ENCODE results near the gene ANKRD11.
"Not testable (repeated sequence)": the region's sequence is repeated elsewhere in the genome, so short reads cannot be mapped to it uniquely, and the experiment has no call there.

The ANKRD11 gene

DNA sequence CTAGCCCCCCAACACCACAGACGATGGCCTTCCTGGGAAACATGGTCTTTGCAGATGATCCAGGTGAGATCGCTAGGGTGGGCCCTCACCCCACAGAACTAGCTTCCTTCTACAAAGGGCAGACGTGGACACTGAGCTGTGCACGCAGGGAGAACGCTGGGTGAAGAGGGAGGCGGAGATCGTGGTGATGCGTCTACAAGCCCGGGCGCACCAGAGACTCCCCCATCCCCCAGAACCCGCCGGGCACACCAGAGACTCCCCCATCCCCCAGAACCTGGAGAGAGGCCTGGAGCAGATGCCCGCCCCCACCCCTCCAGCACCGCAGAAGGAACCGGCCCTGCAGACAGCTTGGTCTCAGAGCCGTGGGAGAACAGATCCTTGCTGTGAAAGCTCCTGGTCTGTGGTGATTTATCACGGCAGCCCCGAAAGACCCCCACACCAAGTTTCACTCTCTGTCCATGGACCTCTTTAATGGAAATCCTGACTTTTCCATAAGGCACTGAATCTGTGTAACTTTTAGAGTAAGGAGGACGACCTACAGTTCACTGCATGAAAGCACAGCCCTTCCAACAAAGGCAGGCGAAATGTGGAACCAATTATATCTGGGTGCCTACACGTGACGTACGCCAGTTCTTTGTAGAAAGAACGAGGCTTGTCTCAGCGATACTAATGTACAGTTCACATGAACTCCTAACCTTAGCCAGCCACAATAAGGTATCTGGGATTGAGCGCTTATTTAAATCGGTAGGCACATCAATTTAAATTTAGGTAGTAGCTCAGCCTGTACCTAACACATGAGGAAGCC is 88.5 kb downstream of the ANKRD11 start:
- DNase-seq: no peak

GRCh38 chr16:89401205-89401604 is 89.2 kb downstream of the ANKRD11 start:
- DNase-seq: no peak

DNA sequence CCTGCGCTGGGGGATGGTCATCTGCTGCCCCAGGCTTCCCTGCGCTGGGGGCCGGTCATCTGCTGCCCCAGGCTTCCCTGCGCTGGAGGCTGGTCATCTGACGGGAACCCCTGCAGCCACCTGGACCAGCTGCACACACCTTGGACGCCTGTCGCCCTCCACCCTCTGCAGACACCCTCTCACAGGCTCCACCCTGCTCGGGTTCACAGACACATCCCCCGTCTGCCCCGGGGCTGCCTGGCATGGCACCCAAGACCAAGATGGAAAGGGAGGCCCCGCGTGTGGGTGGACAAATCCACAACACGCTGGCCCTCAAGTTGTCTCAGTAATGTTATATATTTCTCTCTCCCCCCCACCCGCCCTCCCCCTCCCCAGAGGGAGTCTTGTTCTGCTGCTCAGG is 89.6 kb downstream of the ANKRD11 start:
- DNase-seq: no peak

GRCh38 chr16:89398924-89399323 is 91.4 kb downstream of the ANKRD11 start:
- no peak for DNase-seq

- DNase-seq: no peak
Observed at GRCh38 chr16:89397331-89397861, 93.0 kb downstream of the ANKRD11 start.

DNA sequence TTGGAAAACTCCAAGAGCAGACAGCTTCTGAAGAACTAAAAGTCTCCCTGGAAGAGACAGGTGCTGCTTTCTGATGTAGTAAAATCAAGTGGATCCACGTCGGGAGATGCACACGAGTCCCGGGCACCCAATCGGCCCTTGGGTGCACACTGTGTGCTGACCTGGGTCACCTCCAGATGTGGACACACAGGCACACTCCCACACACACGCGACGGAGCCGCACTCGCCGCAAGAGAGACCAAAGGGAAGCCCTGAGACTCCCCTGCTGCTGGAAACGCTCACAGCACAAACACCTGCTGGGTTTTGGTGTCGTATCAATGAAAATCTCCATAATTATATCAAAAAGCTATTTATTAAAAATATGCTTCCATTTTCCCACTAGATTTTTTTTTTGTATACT is 94.2 kb downstream of the ANKRD11 start:
- no peak for DNase-seq

- DNase-seq: no peak
Observed at GRCh38 chr16:89395150-89396142, 94.9 kb downstream of the ANKRD11 start.

DNA sequence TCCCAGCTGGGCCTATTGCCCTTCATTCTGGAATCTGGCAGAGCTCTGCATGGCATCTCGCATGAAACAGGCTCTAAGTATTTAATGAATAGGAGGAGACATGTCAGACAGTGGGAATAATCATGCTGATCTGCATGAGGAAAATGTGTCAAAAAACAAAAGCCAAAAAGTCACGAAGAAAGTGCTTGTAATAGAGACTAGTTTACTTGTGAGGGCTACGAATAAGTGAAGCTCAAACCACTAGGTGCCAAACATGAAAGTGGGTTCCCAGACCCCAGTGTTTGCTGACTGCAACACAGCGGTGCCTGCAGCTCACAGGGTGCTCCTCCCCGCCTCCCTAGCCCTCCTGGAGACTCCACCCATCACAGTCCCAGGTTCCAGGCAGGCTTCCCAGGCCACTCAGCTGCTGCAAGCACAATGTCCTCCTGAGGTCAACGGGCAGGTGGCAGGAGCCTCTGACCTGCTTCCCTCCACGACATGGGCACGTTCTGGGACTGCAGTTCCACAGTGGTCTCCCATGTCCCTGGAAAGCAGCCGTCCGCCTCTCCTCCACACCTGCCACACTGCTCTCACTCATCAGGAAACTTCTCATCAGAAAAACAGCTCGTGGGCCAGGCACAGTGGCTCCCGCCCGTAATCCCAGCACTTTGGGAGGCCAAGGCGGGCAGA is 96.5 kb downstream of the ANKRD11 start:
- DNase-seq: no peak

DNA sequence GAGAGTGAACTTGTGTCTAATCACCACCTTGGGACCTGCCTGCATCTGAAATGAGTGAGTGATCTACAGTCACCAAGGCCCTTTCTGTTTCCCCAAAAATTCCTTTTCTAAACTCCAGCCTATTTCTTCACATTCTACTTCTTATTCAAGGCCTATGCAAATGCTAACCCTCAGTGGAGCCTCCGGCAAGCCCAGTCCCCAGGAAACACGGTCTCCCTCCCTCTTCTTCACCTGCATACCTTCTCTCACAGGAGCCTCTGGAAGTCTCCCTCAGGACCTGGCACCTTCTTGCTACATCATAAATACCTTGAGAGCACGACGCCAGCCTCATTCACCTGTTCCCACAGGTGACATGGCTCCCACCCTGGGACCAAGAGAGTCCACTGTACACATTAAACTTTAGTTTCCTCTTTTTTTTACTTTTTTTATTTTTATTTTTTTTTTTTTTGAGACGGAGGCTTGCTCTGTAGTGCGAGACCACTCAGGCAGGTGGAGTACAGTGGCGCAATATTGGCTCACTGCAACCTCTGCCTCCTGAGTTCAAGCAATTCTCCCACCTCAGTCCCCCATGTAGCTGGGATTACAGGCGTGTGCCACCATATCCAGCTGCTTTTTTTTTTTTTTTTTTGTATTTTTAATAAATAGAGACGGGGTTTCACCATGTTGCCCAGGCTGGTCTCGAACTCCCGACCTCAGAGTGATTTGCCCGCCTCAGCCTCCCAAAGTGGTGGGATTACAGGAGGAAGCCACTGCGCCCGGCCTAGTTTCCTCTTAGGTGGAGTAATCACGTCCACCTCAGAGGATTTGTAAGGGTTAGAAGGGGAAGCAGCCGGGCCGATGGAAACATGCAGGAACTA is 97.3 kb downstream of the ANKRD11 start:
- no peak for DNase-seq

DNA sequence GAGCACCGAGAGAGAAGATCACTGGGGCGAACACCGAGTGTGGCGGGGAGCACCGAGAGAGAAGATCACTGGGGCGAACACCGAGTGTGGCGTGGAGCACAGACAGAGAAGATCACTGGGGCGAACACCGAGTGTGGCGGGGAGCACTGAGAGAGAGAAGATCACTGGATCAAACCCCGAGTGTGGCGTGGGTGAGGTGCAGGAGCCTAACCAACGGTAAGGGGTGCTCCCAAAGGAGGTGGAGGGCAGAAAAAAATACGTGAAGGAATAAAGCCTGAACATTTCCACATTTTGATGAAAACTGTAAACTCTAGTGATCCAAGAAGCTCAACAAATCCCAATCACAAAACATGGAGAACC is 100.2 kb downstream of the ANKRD11 start:
- DNase-seq: not testable (repeated sequence)

DNA sequence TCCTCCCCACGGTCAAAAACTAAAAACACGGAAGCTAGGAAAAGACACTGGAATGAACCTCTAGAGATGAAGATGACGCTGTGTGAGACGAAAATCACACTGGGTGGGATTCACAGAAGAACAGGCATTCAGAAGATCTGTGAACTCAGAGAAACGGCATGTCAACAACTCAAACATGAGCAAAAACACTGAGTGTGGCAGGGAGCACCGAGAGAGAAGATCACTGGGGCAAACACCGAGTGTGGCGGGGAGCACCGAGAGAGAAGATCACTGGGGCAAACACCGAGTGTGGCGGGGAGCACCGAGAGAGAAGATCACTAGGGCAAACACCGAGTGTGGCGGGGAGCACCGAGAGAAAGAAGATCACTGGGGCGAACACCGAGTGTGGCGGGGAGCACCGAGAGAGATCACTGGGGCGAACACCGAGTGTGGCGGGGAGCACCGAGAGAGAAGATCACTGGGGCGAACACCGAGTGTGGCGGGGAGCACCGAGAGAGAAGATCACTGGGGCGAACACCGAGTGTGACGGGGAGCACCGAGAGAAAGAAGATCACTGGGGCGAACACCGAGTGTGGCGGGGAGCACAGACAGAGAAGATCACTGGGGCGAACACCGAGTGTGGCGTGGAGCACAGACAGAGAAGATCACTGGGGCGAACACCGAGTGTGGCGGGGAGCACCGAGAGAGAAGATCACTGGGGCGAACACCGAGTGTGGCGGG is 100.7 kb downstream of the ANKRD11 start:
- DNase-seq: not testable (repeated sequence)

DNA sequence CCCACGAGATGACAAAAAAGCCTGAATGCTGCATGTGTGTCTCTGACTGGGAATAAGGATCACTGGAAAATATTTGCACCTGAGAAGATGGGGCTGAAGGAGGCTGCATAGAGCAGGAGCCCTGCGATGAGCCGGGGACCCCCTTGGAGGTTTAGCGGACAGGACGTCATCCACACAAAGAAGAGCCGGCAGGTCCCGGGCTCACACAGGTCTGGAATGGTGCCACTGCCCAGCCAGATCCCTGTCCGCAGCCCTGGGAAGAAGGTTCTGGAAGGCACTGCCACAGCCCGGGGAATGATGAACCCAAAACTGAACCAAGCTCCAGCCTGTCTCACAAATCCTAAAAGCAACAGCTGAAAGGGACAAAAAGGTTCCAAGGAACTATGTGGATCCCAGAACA is 101.8 kb downstream of the ANKRD11 start:
- DNase-seq: no peak

DNA sequence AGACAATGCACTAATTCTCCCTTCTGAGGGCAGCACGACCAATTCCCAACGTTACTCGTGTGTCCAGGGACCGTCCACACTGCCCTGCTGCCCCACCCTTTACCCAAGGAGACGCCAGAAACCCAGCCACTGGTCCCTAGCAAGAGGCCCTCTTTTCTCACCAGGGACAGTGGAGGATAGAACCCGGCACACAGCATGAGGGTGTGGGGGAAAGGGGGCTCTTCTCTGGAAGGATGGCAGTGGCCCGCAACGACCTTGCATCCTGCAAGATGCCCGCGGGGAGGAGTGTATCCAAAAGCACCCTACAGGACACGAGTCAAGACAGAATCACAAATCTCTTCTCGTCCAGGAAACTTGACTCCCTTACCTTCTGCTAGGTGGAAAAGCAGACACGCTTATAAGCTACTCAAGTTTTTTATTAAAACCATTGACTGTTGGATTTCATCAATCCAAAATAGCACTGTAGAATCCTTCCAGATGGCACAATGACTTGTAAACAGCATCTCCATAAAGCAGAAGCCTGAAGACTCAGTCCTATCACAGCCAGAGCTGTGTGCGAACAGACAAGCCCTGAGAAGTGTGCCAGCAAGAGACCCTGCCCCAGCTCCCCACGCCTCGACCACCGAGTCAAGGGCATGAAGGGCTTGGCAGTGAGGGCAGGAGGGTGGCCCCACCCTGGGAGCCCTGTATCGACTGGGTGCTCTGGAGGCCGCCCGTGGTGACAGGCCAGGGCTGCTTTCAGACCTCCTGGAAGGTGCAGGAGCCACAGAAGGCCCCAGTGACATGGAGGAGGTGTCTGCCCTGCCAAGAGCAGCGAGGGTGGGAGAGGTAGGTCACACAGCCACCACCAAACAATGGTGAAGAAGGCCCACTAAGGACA is 103.8 kb downstream of the ANKRD11 start:
- no peak for DNase-seq

GRCh38 chr16:89385712-89386111 is 104.6 kb downstream of the ANKRD11 start:
- no peak for DNase-seq

- DNase-seq: no peak
Observed at GRCh38 chr16:89384282-89384681, 106.1 kb downstream of the ANKRD11 start.

GRCh38 chr16:89383095-89384003 is 107.0 kb downstream of the ANKRD11 start:
- no peak for DNase-seq

DNA sequence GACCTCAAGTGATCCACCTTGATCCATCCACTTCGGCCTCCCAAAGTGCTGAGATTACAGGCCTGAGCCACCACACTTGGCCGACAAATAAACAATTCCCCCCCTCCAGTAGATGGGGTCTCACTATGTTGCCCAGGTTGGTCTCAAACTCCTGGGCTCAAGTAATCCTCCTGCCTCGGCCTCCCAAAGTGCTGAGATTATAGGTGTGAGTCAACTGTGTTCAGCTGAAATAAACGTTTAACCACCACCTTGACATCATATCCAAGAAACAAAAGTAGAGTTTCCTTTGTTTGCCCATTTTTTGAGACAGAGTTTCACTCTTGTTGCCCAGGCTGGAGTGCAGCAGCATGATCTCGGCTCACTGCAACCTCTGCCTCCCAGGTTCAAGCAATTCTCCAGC is 107.8 kb downstream of the ANKRD11 start:
- DNase-seq: not testable (repeated sequence)

GRCh38 chr16:89381788-89382187 is 108.6 kb downstream of the ANKRD11 start:
- no peak for DNase-seq

GRCh38 chr16:89380681-89381080 is 109.7 kb downstream of the ANKRD11 start:
- no peak for DNase-seq

Measured in SHP77 (cell line).